HG03095 (cell line): Measurements from ENCODE around the gene PIP4K2A.

Experiments used
- ATAC-seq: cut with Tn5 transposase; IDR thresholded peaks from one replicate; pipeline ENCODE4 v1.9.1; 2021; ENCODE audit warnings: moderate library complexity; ENCODE audit not compliant: unreplicated experiment

Gene PIP4K2A

DNA sequence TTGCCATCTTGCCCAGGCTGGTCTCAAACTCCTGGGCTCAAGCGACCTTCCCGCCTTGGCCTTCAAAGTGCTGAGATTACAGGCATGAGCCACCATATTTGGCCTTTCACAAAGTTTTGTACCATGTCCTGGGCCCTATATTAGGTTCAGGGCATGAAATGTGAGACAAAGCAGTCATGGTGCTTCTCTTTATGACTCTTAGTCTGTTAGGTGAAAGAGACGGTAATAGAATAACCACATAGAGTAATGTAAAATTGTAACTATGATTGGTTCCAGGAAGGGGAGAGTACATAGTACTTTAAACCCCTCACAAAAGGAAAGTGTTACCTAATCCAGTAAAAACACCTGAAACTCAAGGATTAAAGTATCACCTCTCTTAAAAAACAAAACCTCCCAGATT lies 224.4 kb downstream of the PIP4K2A start:
- ATAC-seq, result no peak

DNA sequence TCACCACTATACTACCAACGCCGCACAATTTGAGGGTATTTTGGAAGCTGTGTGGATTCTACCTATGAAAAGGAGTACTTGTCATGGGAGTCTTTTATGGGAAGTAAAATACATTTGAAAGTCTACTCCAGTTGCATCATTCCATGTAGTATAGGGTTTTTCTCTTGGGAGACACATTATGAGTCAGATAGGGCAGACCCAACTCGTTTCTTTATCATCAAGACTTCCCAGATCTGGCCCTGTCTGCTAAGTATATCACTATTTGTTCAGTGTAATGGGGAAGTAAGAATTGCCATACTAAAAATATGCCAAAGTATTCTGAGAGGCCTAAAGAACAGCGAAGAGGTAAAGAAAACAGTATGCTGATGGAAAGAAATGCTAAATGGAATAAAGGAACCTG lies 224.9 kb downstream of the PIP4K2A start:
- no peak for ATAC-seq

DNA sequence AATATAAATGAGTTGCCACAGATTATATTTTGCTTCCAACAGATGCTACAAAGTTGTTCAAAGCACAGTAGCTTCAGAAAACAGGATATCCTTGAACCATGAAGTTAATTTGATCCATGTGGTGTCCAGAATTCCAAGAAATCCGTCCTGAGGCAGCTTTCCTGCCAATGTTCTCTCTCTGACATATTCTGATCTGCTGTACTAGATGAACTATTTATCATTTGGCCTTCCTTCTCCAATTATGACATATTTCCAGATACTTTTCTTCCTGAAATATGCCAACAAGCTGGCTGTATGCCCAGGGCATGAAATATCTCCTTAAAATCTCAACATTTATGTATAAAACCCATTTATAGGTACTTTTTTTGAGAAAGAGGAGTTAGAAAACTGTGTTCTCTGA lies 227.9 kb downstream of the PIP4K2A start:
- ATAC-seq, result no peak
